K562 (cell line): ENCODE measurements around the gene PARP15. TPM values are rescaled to one million over a fixed set of nuclear protein-coding genes. Genes with fewer than 3 reads are reported as not detected.

Experiments
- ASH1L ChIP-seq: fragments of 450-650 bp; IDR thresholded peaks from 2 replicates; pipeline ENCODE4 v1.6.1; 2018; ENCODE audit warnings: borderline replicate concordance, mild to moderate bottlenecking, low read depth; ENCODE audit not compliant: partially characterized antibody
- CBX5 ChIP-seq: IDR thresholded peaks from 2 replicates; pipeline ENCODE4 v1.6.1; 2014; ENCODE audit warnings: low read depth, borderline replicate concordance
- CXXC5 ChIP-seq: fragments of 250-450 bp; sonication (Bioruptor Pico); IDR thresholded peaks from 2 replicates; pipeline ENCODE4 v1.8.0; 2022; ENCODE audit warnings: inconsistent platforms, mild to moderate bottlenecking, moderate library complexity
- ERF ChIP-seq: fragments of 450-650 bp; formaldehyde crosslinking; IDR thresholded peaks from 2 replicates; pipeline ENCODE4 v1.4.0; 2020; ENCODE audit warnings: mild to moderate bottlenecking, mixed read lengths
- PHB2 ChIP-seq: fragments of 450-650 bp; IDR thresholded peaks from 2 replicates; pipeline ENCODE4 v1.6.1; 2017; ENCODE audit warnings: low read depth
- TRIM28 ChIP-seq: fragments of 450-650 bp; IDR thresholded peaks from 2 replicates; pipeline ENCODE4 v1.6.1; 2017
- USF1 ChIP-seq: sonication (generic); formaldehyde crosslinking; IDR thresholded peaks from 2 replicates; pipeline ENCODE4 v1.9.0; 2022; ENCODE audit warnings: mild to moderate bottlenecking, missing genetic modification reagents
- ZMIZ1 ChIP-seq, 2 experiments: fragments of 150-350 bp in 1 of 2; IDR thresholded peaks; 2 replicates each; pipeline ENCODE4 v1.6.1; 2012 to 2016; ENCODE audit warnings: low read depth in 2 of 2, low read length in 2 of 2, mild to moderate bottlenecking in 1 of 2, moderate library complexity in 1 of 2
- ZNF121 ChIP-seq: sonication (generic); formaldehyde crosslinking; conservative IDR thresholded peaks from 2 replicates; pipeline ENCODE4 v1.8.0; 2022; ENCODE audit warnings: missing genetic modification reagents
- ZNF224 ChIP-seq: sonication (generic); formaldehyde crosslinking; IDR thresholded peaks from 2 replicates; pipeline ENCODE4 v1.8.0; 2022; ENCODE audit warnings: mild to moderate bottlenecking, missing genetic modification reagents
- ZNF24 ChIP-seq: fragments of 450-650 bp; IDR thresholded peaks from 2 replicates; pipeline ENCODE4 v1.6.1; 2016
- ZNF280A ChIP-seq: fragments of 450-650 bp; IDR thresholded peaks from 2 replicates; pipeline ENCODE4 v1.6.1; 2018; ENCODE audit warnings: mild to moderate bottlenecking, low read depth; ENCODE audit not compliant: partially characterized antibody
- ZNF445 ChIP-seq: fragments of 250-450 bp; sonication (Bioruptor Pico); IDR thresholded peaks from 2 replicates; pipeline ENCODE4 v1.4.0; 2020; ENCODE audit warnings: low read depth, mild to moderate bottlenecking, moderate library complexity
- ZNF696 ChIP-seq: fragments of 250-450 bp; sonication (Bioruptor Pico); conservative IDR thresholded peaks from 2 replicates; pipeline ENCODE4 v1.4.0; 2020; ENCODE audit warnings: mild to moderate bottlenecking, moderate library complexity
- polyA plus RNA-seq, 8 experiments: library from polyadenylated mRNA; depleted of rRNA in 4 of 8; stranded (reverse) in 5 of 8; unstranded in 3 of 8; fragments of >200 nt; fragmentation: Nextera tagmentation in 2 of 8; fragmentation: Illumina TruSeq in 1 of 8; extraction: Ambion mirVana in 2 of 8; extraction: Trizol in 1 of 8; gene quantifications; 2 replicates each; pipeline versions ENCODE4 v1.2.1 to v1.2.3, GENCODE V29; 2011 to 2014; ENCODE audit warnings: inconsistent platforms in 1 of 8, missing spikeins in 1 of 8
- total RNA-seq, 7 experiments: library from RNA; depleted of rRNA in 6 of 7; stranded (reverse); fragments of >200 nt in 6 of 7; fragmentation: Illumina TruSeq in 2 of 7; extraction: Trizol in 2 of 7; gene quantifications; 2 replicates each; pipeline versions ENCODE4 v1.2.1 to v1.2.3, GENCODE V29; 2011 to 2021; ENCODE audit warnings: low replicate concordance in 1 of 7
- TF ChIP-seq, protein P1 (sequence below): fragments of 250-450 bp; sonication (Bioruptor Pico); IDR thresholded peaks from 2 replicates; pipeline ENCODE4 v1.4.0; 2020
- TF ChIP-seq, protein P2 (sequence below), 2 experiments: fragments of 450-650 bp; conservative IDR thresholded peaks; 2 replicates each; pipeline ENCODE4 v1.6.1; 2017; ENCODE audit warnings: mild to moderate bottlenecking in 2 of 2, moderate library complexity in 2 of 2

PARP15 gene
- total and polyA plus RNA-seq, 9 of the 15 experiments (the other 6 are each of a cell fraction or from before 2014, with no cell fraction given), result 0.05 to 0.40 (median 0.13) TPM

GRCh38 chr3:122582390-122582789 lies 4.9 kb downstream of the PARP15 start (continued):
- TF ChIP-seq, protein P1, sequence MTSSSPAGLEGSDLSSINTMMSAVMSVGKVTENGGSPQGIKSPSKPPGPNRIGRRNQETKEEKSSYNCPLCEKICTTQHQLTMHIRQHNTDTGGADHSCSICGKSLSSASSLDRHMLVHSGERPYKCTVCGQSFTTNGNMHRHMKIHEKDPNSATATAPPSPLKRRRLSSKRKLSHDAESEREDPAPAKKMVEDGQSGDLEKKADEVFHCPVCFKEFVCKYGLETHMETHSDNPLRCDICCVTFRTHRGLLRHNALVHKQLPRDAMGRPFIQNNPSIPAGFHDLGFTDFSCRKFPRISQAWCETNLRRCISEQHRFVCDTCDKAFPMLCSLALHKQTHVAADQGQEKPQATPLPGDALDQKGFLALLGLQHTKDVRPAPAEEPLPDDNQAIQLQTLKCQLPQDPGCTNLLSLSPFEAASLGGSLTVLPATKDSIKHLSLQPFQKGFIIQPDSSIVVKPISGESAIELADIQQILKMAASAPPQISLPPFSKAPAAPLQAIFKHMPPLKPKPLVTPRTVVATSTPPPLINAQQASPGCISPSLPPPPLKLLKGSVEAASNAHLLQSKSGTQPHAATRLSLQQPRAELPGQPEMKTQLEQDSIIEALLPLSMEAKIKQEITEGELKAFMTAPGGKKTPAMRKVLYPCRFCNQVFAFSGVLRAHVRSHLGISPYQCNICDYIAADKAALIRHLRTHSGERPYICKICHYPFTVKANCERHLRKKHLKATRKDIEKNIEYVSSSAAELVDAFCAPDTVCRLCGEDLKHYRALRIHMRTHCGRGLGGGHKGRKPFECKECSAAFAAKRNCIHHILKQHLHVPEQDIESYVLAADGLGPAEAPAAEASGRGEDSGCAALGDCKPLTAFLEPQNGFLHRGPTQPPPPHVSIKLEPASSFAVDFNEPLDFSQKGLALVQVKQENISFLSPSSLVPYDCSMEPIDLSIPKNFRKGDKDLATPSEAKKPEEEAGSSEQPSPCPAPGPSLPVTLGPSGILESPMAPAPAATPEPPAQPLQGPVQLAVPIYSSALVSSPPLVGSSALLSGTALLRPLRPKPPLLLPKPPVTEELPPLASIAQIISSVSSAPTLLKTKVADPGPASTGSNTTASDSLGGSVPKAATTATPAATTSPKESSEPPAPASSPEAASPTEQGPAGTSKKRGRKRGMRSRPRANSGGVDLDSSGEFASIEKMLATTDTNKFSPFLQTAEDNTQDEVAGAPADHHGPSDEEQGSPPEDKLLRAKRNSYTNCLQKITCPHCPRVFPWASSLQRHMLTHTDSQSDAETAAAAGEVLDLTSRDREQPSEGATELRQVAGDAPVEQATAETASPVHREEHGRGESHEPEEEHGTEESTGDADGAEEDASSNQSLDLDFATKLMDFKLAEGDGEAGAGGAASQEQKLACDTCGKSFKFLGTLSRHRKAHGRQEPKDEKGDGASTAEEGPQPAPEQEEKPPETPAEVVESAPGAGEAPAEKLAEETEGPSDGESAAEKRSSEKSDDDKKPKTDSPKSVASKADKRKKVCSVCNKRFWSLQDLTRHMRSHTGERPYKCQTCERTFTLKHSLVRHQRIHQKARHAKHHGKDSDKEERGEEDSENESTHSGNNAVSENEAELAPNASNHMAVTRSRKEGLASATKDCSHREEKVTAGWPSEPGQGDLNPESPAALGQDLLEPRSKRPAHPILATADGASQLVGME (CRISPR knock-in tag), result no peak
- TF ChIP-seq TRIM28 (peak; percentile 93), ZMIZ1 (IDR thresholded peaks at IDR 0.05; ENCODE audit: low read depth in 2 of 2, low read length in 2 of 2) (no peak), PHB2 (no peak), ASH1L (no peak), ZNF224 (CRISPR knock-in tag) (no peak), ZNF24 (no peak), CXXC5 (CRISPR knock-in tag) (no peak), ZNF280A (peak; percentile 76), CBX5 (peak; percentile 48; the same call in 1 of the 2 replicates), ZNF696 (CRISPR knock-in tag) (no peak), USF1 (CRISPR knock-in tag) (no peak), ZNF121 (peak; percentile 57), ERF (CRISPR knock-in tag) (no peak), ZNF445 (CRISPR knock-in tag) (no peak)
- TF ChIP-seq, protein P2, sequence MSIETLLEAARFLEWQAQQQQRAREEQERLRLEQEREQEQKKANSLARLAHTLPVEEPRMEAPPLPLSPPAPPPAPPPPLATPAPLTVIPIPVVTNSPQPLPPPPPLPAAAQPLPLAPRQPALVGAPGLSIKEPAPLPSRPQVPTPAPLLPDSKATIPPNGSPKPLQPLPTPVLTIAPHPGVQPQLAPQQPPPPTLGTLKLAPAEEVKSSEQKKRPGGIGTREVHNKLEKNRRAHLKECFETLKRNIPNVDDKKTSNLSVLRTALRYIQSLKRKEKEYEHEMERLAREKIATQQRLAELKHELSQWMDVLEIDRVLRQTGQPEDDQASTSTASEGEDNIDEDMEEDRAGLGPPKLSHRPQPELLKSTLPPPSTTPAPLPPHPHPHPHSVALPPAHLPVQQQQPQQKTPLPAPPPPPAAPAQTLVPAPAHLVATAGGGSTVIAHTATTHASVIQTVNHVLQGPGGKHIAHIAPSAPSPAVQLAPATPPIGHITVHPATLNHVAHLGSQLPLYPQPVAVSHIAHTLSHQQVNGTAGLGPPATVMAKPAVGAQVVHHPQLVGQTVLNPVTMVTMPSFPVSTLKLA (conservative IDR thresholded peaks at IDR 0.05), result no peak
